NCI-H1105 treated with DMSO at 0.1 percent for 48 hours (cell line): ENCODE results near the gene PTPRM.

Source experiments
- DNase-seq: peaks from one replicate; lab custom pipeline; 2025; lab: John Stamatoyannopoulos, UW

The PTPRM gene

GRCh38 chr18:7809455-7809854, 242.3 kb downstream of the PTPRM start:
- no peak for DNase-seq

GRCh38 chr18:7809978-7810377, 242.9 kb downstream of the PTPRM start:
- DNase-seq, result no peak

GRCh38 chr18:7812431-7813063, 245.4 kb downstream of the PTPRM start:
- DNase-seq, result no peak

GRCh38 chr18:7813131-7813530, 246.0 kb downstream of the PTPRM start:
- no peak for DNase-seq

- no peak for DNase-seq
These were observed 247.7 kb downstream of the PTPRM start for GRCh38 chr18:7814754-7815315.

GRCh38 chr18:7815787-7816186, 248.7 kb downstream of the PTPRM start:
- no peak for DNase-seq

GRCh38 chr18:7817575-7818230, 250.6 kb downstream of the PTPRM start:
- DNase-seq, result no peak

GRCh38 chr18:7821784-7822183, 254.7 kb downstream of the PTPRM start:
- no peak for DNase-seq

- DNase-seq, result no peak
These were observed 255.6 kb downstream of the PTPRM start for GRCh38 chr18:7822435-7823331.

- no peak for DNase-seq
These were observed 257.9 kb downstream of the PTPRM start for GRCh38 chr18:7824970-7825369.

- DNase-seq, result no peak
These were observed 263.4 kb downstream of the PTPRM start for GRCh38 chr18:7830468-7830867.

- no peak for DNase-seq
These were observed 272.4 kb downstream of the PTPRM start for GRCh38 chr18:7839548-7839947.

GRCh38 chr18:7840411-7840810, 273.3 kb downstream of the PTPRM start:
- DNase-seq, result no peak

GRCh38 chr18:7844017-7844416, 276.9 kb downstream of the PTPRM start:
- no peak for DNase-seq

- no peak for DNase-seq
These were observed 277.3 kb downstream of the PTPRM start for GRCh38 chr18:7844418-7844817.

GRCh38 chr18:7846335-7846734, 279.2 kb downstream of the PTPRM start:
- no peak for DNase-seq

- no peak for DNase-seq
These were observed 280.4 kb downstream of the PTPRM start for GRCh38 chr18:7847357-7848053.

- no peak for DNase-seq
These were observed 280.9 kb downstream of the PTPRM start for GRCh38 chr18:7848054-7848412.

- no peak for DNase-seq
These were observed 283.3 kb downstream of the PTPRM start for GRCh38 chr18:7850446-7850845.

- no peak for DNase-seq
These were observed 287.9 kb downstream of the PTPRM start for GRCh38 chr18:7855028-7855427.

- DNase-seq, result no peak
These were observed 288.6 kb downstream of the PTPRM start for GRCh38 chr18:7855671-7856070.

GRCh38 chr18:7856116-7856515, 289.0 kb downstream of the PTPRM start:
- DNase-seq, result no peak
